Endothelial cell (in vitro differentiated cells): Measurements from ENCODE around the gene MCF2L2. TPM values are rescaled to one million over a fixed set of nuclear protein-coding genes. Genes with fewer than 3 reads are reported as not detected.
"Not testable (repeated sequence)": the region's sequence is repeated elsewhere in the genome, so short reads cannot be mapped to it uniquely, and the experiment has no call there.

Experiments
- DNase-seq: peaks from one replicate; pipeline ENCODE4 v3.0.0; 2021; ENCODE audit warnings: low spot score
- H3K27ac Mint-ChIP-seq: one replicate; pipeline ENCODE4 v1.8.0; 2021; ENCODE audit warnings: mixed read lengths, inconsistent platforms; ENCODE audit not compliant: unreplicated experiment
- H3K27me3 Mint-ChIP-seq: one replicate; pipeline ENCODE4 v1.8.0; 2021; ENCODE audit warnings: mild to moderate bottlenecking, moderate library complexity, mixed read lengths, inconsistent platforms; ENCODE audit not compliant: unreplicated experiment
- H3K36me3 Mint-ChIP-seq: one replicate; pipeline ENCODE4 v1.8.0; 2021; ENCODE audit warnings: mild to moderate bottlenecking, low read depth, mixed read lengths, inconsistent platforms; ENCODE audit not compliant: unreplicated experiment
- H3K4me1 Mint-ChIP-seq: one replicate; pipeline ENCODE4 v1.8.0; 2021; ENCODE audit warnings: mild to moderate bottlenecking, mixed read lengths, inconsistent platforms; ENCODE audit not compliant: unreplicated experiment
- H3K4me3 Mint-ChIP-seq: one replicate; pipeline ENCODE4 v1.8.0; 2021; ENCODE audit warnings: mild to moderate bottlenecking, mixed read lengths, inconsistent platforms; ENCODE audit not compliant: unreplicated experiment
- H3K9me3 Mint-ChIP-seq: one replicate; pipeline ENCODE4 v1.8.0; 2021; ENCODE audit warnings: mixed read lengths, inconsistent platforms; ENCODE audit not compliant: unreplicated experiment
- total RNA-seq: library from RNA; stranded (reverse); fragmentation: NEBNext Ultra II Directional; extraction: Animal tissue kit (Norgen Biotek cat#: 25700); gene quantifications from one replicate; pipeline ENCODE4 v1.2.1, GENCODE V29; 2021; ENCODE audit not compliant: unreplicated experiment
- TF ChIP-seq, protein P1 (sequence below): fragments of 200-600 bp; sonication (generic); IDR thresholded peaks from one replicate; pipeline ENCODE4 v1.5.0; 2021; ENCODE audit warnings: antibody characterized with exemption; ENCODE audit not compliant: unreplicated experiment

MCF2L2 gene
- total RNA-seq, 1 donor from 2014 or later: 1.8 TPM

DNA sequence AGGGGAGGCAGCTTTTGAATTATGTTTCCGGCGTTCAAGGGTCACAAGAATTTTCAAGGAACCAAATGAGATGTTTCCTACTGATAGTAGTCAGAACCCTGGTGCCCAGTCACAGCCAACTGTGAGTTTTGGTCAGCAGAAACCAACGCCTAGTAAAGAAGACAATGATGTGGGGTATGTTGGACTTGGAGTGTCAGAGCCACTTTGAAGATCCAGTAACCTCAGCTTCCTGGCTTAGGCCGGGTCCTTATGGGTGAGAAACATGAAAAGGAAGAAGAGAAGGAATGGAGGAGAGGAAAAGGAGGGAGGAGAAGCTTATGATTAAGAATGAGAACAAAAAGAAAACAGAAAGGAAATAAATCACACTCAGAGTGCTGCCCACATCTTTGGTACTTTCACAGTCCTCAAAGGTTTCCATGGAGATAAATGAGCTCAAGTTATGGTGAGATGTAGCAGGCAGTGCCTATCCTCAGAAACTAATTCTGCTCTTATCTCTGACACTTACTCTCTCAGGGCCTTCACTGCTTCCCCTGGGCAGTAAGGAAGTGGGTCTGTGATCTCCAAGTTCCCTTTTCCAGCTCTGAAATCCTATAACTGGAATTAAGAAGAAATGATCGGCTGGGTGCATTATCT lies 2.0 kb upstream of the MCF2L2 start:
- TF ChIP-seq, protein P1, sequence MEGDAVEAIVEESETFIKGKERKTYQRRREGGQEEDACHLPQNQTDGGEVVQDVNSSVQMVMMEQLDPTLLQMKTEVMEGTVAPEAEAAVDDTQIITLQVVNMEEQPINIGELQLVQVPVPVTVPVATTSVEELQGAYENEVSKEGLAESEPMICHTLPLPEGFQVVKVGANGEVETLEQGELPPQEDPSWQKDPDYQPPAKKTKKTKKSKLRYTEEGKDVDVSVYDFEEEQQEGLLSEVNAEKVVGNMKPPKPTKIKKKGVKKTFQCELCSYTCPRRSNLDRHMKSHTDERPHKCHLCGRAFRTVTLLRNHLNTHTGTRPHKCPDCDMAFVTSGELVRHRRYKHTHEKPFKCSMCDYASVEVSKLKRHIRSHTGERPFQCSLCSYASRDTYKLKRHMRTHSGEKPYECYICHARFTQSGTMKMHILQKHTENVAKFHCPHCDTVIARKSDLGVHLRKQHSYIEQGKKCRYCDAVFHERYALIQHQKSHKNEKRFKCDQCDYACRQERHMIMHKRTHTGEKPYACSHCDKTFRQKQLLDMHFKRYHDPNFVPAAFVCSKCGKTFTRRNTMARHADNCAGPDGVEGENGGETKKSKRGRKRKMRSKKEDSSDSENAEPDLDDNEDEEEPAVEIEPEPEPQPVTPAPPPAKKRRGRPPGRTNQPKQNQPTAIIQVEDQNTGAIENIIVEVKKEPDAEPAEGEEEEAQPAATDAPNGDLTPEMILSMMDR: no peak
- Mint-ChIP-seq H3K4me3 (no peak overlapping the region), H3K9me3 (no peaks in the 10 kb centered on the region), H3K4me1 (peaks cover 8% of the 10 kb centered on the region), H3K27ac (no peak overlapping the region), H3K36me3 (peaks cover 4% of the 10 kb centered on the region), H3K27me3 (peaks cover 16% of the 10 kb centered on the region)
- DNase-seq: no peak

DNA sequence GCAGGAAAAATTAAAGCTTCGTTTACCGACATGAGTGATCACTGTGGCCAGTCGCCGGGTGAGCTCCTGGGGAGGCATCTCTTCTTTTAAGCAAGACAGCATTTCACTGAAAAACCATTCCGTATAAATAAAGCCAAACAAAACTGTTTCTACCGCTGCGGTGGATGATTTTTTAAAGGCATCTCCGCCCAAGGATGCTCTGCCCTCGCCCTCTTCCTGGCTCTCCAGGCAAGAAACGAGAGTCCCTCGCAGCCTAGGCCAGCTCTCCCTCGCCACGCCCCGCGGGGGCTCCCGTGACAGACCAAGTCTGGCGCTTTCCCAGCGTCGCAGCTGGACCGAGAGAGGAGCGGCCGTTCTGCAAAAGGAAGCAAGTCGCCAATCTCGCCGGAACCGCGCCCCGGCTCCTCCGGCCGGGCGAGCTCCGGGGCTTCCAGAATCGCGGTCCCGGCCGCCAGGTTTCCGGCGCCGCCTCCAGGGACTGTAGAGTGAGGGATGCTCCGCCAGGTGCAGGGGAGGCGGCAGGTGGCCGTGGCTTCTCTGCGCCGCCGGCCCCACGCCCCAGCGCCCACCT lies 458 bp downstream of the MCF2L2 start:
- Mint-ChIP-seq H3K36me3 (peaks cover 4% of the 10 kb centered on the region), H3K9me3 (no peaks in the 10 kb centered on the region), H3K27me3 (peaks cover 13% of the 10 kb centered on the region), H3K4me3 (peak overlapping the region; percentile 86), H3K27ac (no peak overlapping the region), H3K4me1 (peaks cover 8% of the 10 kb centered on the region)
- TF ChIP-seq, protein P1: no peak
- DNase-seq: peak; percentile 57

DNA sequence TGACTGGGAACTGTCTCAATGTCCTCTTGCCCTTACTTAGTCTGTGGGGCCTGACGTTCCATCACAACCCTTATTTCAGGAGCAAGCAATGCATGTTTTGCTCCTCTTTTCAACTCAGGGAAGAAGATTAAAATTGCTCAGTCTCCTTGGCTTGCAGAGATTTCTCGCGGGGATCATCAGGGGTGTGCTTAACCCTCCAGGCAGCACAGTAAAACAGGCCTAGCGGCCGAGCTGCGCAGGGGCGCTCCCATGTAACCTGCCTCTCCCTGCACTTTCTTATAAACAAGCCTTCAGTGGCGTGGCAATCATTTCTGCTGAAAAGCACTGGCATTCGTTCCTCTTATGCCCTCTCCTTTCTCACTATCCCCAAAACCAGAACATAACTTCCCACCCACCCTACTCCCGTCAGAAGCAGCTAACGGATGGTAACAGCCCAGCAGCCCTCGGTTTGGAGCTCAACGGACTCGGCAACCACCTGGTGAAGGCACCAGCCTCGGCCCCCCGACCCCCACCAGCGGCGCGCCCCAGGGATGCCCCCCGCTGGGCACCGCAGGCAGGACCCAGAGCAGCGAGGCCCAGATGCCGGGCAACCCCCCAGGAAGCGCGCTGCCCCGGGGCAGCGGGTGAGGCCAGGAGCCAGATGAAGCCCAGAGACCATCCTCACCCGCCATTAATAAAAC lies 1.1 kb downstream of the MCF2L2 start:
- H3K27ac Mint-ChIP-seq: no peak overlapping the region
- TF ChIP-seq, protein P1: no peak
- DNase-seq: peak; percentile 11
- H3K9me3 Mint-ChIP-seq: no peaks in the 10 kb centered on the region
- H3K27me3 Mint-ChIP-seq: peaks cover 13% of the 10 kb centered on the region
- peaks cover 4% of the 10 kb centered on the region for H3K36me3 Mint-ChIP-seq
- peak overlapping the region; percentile 86 for H3K4me3 Mint-ChIP-seq
- peaks cover 8% of the 10 kb centered on the region for H3K4me1 Mint-ChIP-seq

GRCh38 chr3:183418807-183419206 lies 9.6 kb downstream of the MCF2L2 start:
- not testable (repeated sequence) for H3K27ac Mint-ChIP-seq, DNase-seq, H3K27me3 Mint-ChIP-seq, H3K4me1 Mint-ChIP-seq, H3K4me3 Mint-ChIP-seq, H3K9me3 Mint-ChIP-seq
- peaks cover 14% of the 10 kb centered on the region for H3K36me3 Mint-ChIP-seq

- Mint-ChIP-seq H3K36me3 (no peaks in the 10 kb centered on the region), H3K27me3 (peaks cover 2% of the 10 kb centered on the region), H3K9me3 (no peaks in the 10 kb centered on the region), H3K27ac (no peak overlapping the region), H3K4me1 (no peaks in the 10 kb centered on the region), H3K4me3 (no peak overlapping the region)
- DNase-seq: no peak
- TF ChIP-seq, protein P1: no peak
These were observed 17.1 kb downstream of the MCF2L2 start for GRCh38 chr3:183411216-183411922.
